ENCODE data around the gene TAF9.

DNA sequence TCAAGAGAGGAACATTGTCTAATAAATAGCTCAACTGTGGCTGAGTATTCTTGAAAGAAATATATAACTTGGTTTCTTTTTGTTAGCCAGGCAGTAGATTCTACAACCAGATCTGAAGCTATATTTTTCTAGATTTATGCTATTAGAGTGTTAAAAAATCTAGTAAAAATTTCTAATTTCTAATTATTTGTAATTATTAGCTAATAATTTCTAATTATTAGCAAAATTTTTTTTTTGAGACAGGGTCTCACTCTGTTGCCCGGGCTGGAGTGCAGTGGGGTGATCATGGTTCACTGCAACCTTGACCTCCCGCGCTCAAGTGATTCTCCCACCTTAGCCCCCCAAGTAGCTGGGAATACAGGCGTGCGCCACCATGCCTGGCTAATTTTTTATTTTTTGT is 3.1 kb upstream of the TAF9 start:
- TF ChIP-seq, protein P1, sequence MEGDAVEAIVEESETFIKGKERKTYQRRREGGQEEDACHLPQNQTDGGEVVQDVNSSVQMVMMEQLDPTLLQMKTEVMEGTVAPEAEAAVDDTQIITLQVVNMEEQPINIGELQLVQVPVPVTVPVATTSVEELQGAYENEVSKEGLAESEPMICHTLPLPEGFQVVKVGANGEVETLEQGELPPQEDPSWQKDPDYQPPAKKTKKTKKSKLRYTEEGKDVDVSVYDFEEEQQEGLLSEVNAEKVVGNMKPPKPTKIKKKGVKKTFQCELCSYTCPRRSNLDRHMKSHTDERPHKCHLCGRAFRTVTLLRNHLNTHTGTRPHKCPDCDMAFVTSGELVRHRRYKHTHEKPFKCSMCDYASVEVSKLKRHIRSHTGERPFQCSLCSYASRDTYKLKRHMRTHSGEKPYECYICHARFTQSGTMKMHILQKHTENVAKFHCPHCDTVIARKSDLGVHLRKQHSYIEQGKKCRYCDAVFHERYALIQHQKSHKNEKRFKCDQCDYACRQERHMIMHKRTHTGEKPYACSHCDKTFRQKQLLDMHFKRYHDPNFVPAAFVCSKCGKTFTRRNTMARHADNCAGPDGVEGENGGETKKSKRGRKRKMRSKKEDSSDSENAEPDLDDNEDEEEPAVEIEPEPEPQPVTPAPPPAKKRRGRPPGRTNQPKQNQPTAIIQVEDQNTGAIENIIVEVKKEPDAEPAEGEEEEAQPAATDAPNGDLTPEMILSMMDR (IDR thresholded peaks at IDR 0.05) = no peak
- TF ChIP-seq POLR2A (IDR thresholded peaks at IDR 0.05) = no peak
